OCI-LY7 (cell line): Measurements from ENCODE around the gene TMEM50B. TPM values are rescaled to one million over a fixed set of nuclear protein-coding genes. Genes with fewer than 3 reads are reported as not detected.

Experiments used
- BruUV-seq: library from RNA; stranded (reverse); fragments of 400-500 nt; replicated peaks from 2 replicates; lab custom pipeline; 2021; lab: Mats Ljungman, UMichigan
- CTCF ChIA-PET: fragments of 300-600 bp; sonication (Branson Sonifier 250); formaldehyde crosslinking; loops from one replicate; lab custom pipeline; 2022; ENCODE audit warnings: antibody characterized with exemption; ENCODE audit not compliant: unreplicated experiment; lab: Charles Lee
- POLR2A ChIA-PET: fragments of 300-600 bp; sonication (Branson Sonifier 250); formaldehyde crosslinking; loops from one replicate; lab custom pipeline; 2022; ENCODE audit warnings: antibody characterized with exemption; lab: Charles Lee
- DNase-seq: peaks from one replicate; pipeline ENCODE4 v3.0.0-alpha.2; 2015; ENCODE audit warnings: low spot score
- H2AFZ ChIP-seq: fragments of 200-600 bp; sonication (generic), shearing (Covaris generic); 2 replicates; pipeline ENCODE4 v1.6.1; 2014; ENCODE audit warnings: mild to moderate bottlenecking, antibody characterized with exemption, low read length, moderate library complexity
- H3K27ac ChIP-seq: fragments of 200-600 bp; sonication (generic); 2 replicates; pipeline ENCODE4 v1.5.1; 2014; ENCODE audit warnings: mixed run types, low read depth, mild to moderate bottlenecking, moderate library complexity, low read length, inconsistent platforms; ENCODE audit not compliant: poor library complexity, severe bottlenecking
- H3K36me3 ChIP-seq: fragments of 200-600 bp; sonication (generic); 2 replicates; pipeline ENCODE4 v1.6.1; 2014; ENCODE audit warnings: mild to moderate bottlenecking, antibody characterized with exemption, low read length, moderate library complexity, mixed read lengths; ENCODE audit not compliant: insufficient read depth
- H3K4me1 ChIP-seq: fragments of 200-600 bp; sonication (generic); 2 replicates; pipeline ENCODE4 v1.5.1; 2014; ENCODE audit warnings: mild to moderate bottlenecking, low read length; ENCODE audit not compliant: insufficient read depth, poor library complexity, severe bottlenecking
- H3K4me2 ChIP-seq: fragments of 200-600 bp; sonication (generic); 2 replicates; pipeline ENCODE4 v1.6.1; 2014; ENCODE audit warnings: mild to moderate bottlenecking, low read length
- H3K4me3 ChIP-seq: fragments of 200-600 bp; sonication (generic); 2 replicates; pipeline ENCODE4 v1.5.1; 2014; ENCODE audit warnings: mild to moderate bottlenecking, low read depth, low read length; ENCODE audit not compliant: poor library complexity, severe bottlenecking
- H3K79me2 ChIP-seq: fragments of 200-600 bp; sonication (generic); 2 replicates; pipeline ENCODE4 v1.6.1; 2016; ENCODE audit warnings: low read depth, mild to moderate bottlenecking, low read length, moderate library complexity, mixed read lengths; ENCODE audit not compliant: insufficient read depth
- H3K9me2 ChIP-seq: fragments of 200-600 bp; sonication (generic); 2 replicates; pipeline ENCODE4 v1.6.1; 2016; ENCODE audit warnings: mild to moderate bottlenecking, low read length, mixed read lengths; ENCODE audit not compliant: insufficient read depth
- H3K9me3 ChIP-seq: fragments of 200-600 bp; sonication (generic); 2 replicates; pipeline ENCODE4 v1.6.1; 2014; ENCODE audit warnings: mild to moderate bottlenecking, mixed run types, low read length, mixed read lengths
- H4K20me1 ChIP-seq: fragments of 200-600 bp; sonication (generic); 2 replicates; pipeline ENCODE4 v1.6.1; 2014; ENCODE audit warnings: mild to moderate bottlenecking, antibody characterized with exemption, low read length, moderate library complexity, mixed read lengths; ENCODE audit not compliant: insufficient read depth
- CTCF ChIP-seq: fragments of 200-600 bp; sonication (generic); conservative IDR thresholded peaks from 2 replicates; pipeline ENCODE4 v1.5.1; 2014; ENCODE audit warnings: mild to moderate bottlenecking, antibody characterized with exemption, low read length, moderate library complexity, mixed read lengths
- EZH2phosphoT487 ChIP-seq: fragments of 200-600 bp; sonication (generic); IDR thresholded peaks from 2 replicates; pipeline ENCODE4 v1.6.1; 2018; ENCODE audit warnings: low read depth, borderline replicate concordance, mild to moderate bottlenecking, mixed run types, antibody characterized with exemption, low read length, moderate library complexity, mixed read lengths
- intact Hi-C: fragments of 100-400 bp; cut with micrococcal nuclease; formaldehyde crosslinking; loops from one replicate; pipeline ENCODE4 v1.10.0; 2022; ENCODE audit not compliant: unreplicated experiment
- total RNA-seq, 2 experiments: library from RNA; depleted of rRNA in 1 of 2; stranded (reverse); fragments of >200 nt in 1 of 2; shearing (Covaris generic) in 1 of 2; gene quantifications; 2 replicates each; pipeline ENCODE4 v1.2.3, GENCODE V29; 2014 to 2022

TMEM50B gene
- total RNA-seq, 2 experiments from 2014 or later: 24.4 to 30.3 TPM

- peak overlapping the region; percentile 68; the same call in 1 of the 2 replicates for H2AFZ ChIP-seq
- POLR2A ChIA-PET: interaction anchor here (0.6 to 1.6 kb wide), 11 partner anchors 9 to 197 kb away, joined by 3 to 6 read pairs (median 3); partner anchors contain the start of genes IFNAR1, SON and TMEM50B
- peak overlapping the region; percentile 61 for H3K4me2 ChIP-seq
Measured at GRCh38 chr21:33402001-33402979, 77.5 kb downstream of the TMEM50B start.

GRCh38 chr21:33401630-33401992 is 78.2 kb downstream of the TMEM50B start:
- H3K4me1 ChIP-seq: peaks cover 45% of the 10 kb centered on the region
- ChIA-PET CTCF (no interaction called here), POLR2A (interaction anchor here (1.0 to 1.6 kb wide), 5 partner anchors 15 to 197 kb away, joined by 3 to 4 read pairs (median 3); no protein-coding TSS in a partner anchor)

More at GRCh38 chr21:33402001-33402979, 77.5 kb downstream of the TMEM50B start:
- CTCF ChIA-PET: no interaction called here
- intact Hi-C loops: loop anchor here (5.0 kb wide), 1 partner anchor 40 kb away; no protein-coding TSS in a partner anchor
- Histone ChIP-seq H3K36me3 (peaks cover 16% of the 10 kb centered on the region), H3K9me3 (no peaks in the 10 kb centered on the region), H4K20me1 (peaks cover 5% of the 10 kb centered on the region; the same call in 1 of the 2 replicates), H3K79me2 (peaks cover 38% of the 10 kb centered on the region), H3K4me1 (peaks cover 52% of the 10 kb centered on the region), H3K4me3 (peak overlapping the region; percentile 84), H3K27ac (peak overlapping the region; percentile 65), H3K9me2 (no peaks in the 10 kb centered on the region)
- TF ChIP-seq CTCF (no peak), EZH2phosphoT487 (no peak)
- DNase-seq: peak; percentile 60
- no TSS peak for BruUV-seq

More at GRCh38 chr21:33401630-33401992, 78.2 kb downstream of the TMEM50B start:
- Histone ChIP-seq H3K27ac (no peak overlapping the region), H2AFZ (no peak overlapping the region), H3K9me3 (no peaks in the 10 kb centered on the region), H4K20me1 (peaks cover 5% of the 10 kb centered on the region; the same call in 1 of the 2 replicates), H3K36me3 (peaks cover 9% of the 10 kb centered on the region), H3K79me2 (peaks cover 31% of the 10 kb centered on the region), H3K4me3 (no peak overlapping the region), H3K4me2 (peak overlapping the region; percentile 61; the same call in 1 of the 2 replicates), H3K9me2 (no peaks in the 10 kb centered on the region)
- BruUV-seq: no TSS peak
- no peak for TF ChIP-seq CTCF
- TF ChIP-seq EZH2phosphoT487: no peak
- intact Hi-C loops: loop anchor here (5.0 kb wide), 1 partner anchor 39 kb away; no protein-coding TSS in a partner anchor
- no peak for DNase-seq

Other genes with a start within 250 kb of the TMEM50B start
- gene IL10RB, start 213.6 kb downstream of the TMEM50B start, total RNA-seq (2014; rRNA removed; shearing (Covaris generic)): 44.3 and 48.0 TPM in 2 replicates
- 48.3 and 54.5 TPM in 2 replicates for gene IL10RB, start 213.6 kb downstream of the TMEM50B start, total RNA-seq (2022)
- gene IFNAR1, start 155.0 kb downstream of the TMEM50B start, total RNA-seq (2014; rRNA removed; shearing (Covaris generic)): 17.0 and 18.1 TPM in 2 replicates
- 60.8 and 65.2 TPM in 2 replicates for gene IFNAR1, start 155.0 kb downstream of the TMEM50B start, total RNA-seq (2022)
- gene IFNGR2, start 76.6 kb downstream of the TMEM50B start, total RNA-seq (2014; rRNA removed; shearing (Covaris generic)): 61.0 and 86.9 TPM in 2 replicates
- gene IFNGR2, start 76.6 kb downstream of the TMEM50B start, total RNA-seq (2022): 70.2 and 83.5 TPM in 2 replicates
- 0.44 and 1.3 TPM in 2 replicates for gene DNAJC28, start 11.7 kb upstream of the TMEM50B start, total RNA-seq (2014; rRNA removed; shearing (Covaris generic))
- gene DNAJC28, start 11.7 kb upstream of the TMEM50B start, total RNA-seq (2022): 0.95 and 1.1 TPM in 2 replicates
- gene GART, start 62.1 kb upstream of the TMEM50B start, total RNA-seq (2014; rRNA removed; shearing (Covaris generic)): 104 and 112 TPM in 2 replicates
- gene GART, start 62.1 kb upstream of the TMEM50B start, total RNA-seq (2022): 179 and 198 TPM in 2 replicates
- 243 and 335 TPM in 2 replicates for gene SON, start 63.1 kb upstream of the TMEM50B start, total RNA-seq (2014; rRNA removed; shearing (Covaris generic))
- 337 and 352 TPM in 2 replicates for gene SON, start 63.1 kb upstream of the TMEM50B start, total RNA-seq (2022)
- gene DONSON, start 108.7 kb upstream of the TMEM50B start, total RNA-seq (2014; rRNA removed; shearing (Covaris generic)): 35.8 and 48.4 TPM in 2 replicates
- 41.3 and 53.4 TPM in 2 replicates for gene DONSON, start 108.7 kb upstream of the TMEM50B start, total RNA-seq (2022)
- 19.8 and 26.4 TPM in 2 replicates for gene CRYZL1, start 161.8 kb upstream of the TMEM50B start, total RNA-seq (2014; rRNA removed; shearing (Covaris generic))
- 37.9 and 40.0 TPM in 2 replicates for gene CRYZL1, start 161.8 kb upstream of the TMEM50B start, total RNA-seq (2022)
- gene ITSN1, start 162.5 kb upstream of the TMEM50B start, total RNA-seq (2014; rRNA removed; shearing (Covaris generic)): 0.60 and 5.4 TPM in 2 replicates
- 4.8 and 5.9 TPM in 2 replicates for gene ITSN1, start 162.5 kb upstream of the TMEM50B start, total RNA-seq (2022)